Activated CD4-positive, alpha-beta T cell treated with anti-CD3 and anti-CD28 coated beads, Interleukin-2, amount 10 ng/mL, durations not matched to agents 7 days and 5 days (primary cell): ENCODE data around the gene COL1A1. TPM values are rescaled to one million over a fixed set of nuclear protein-coding genes. Genes with fewer than 3 reads are reported as not detected.

Experiments
- CTCF ChIA-PET: fragments of 350-600 bp; sonication (Branson Sonifier 250); formaldehyde crosslinking; loops from one replicate; lab custom pipeline; 2021; ENCODE audit warnings: antibody characterized with exemption; lab: Charles Lee
- POLR2A ChIA-PET: fragments of 350-600 bp; sonication (Branson Sonifier 250); formaldehyde crosslinking; loops from one replicate; lab custom pipeline; 2021; ENCODE audit warnings: antibody characterized with exemption; lab: Charles Lee
- DNase-seq: peaks from one replicate; pipeline ENCODE4 v3.0.0-alpha.2; 2020
- H3K27ac Mint-ChIP-seq: one replicate; pipeline ENCODE4 v1.8.0; 2021; ENCODE audit warnings: mild to moderate bottlenecking, moderate library complexity, mixed read lengths
- H3K27me3 Mint-ChIP-seq: one replicate; pipeline ENCODE4 v1.8.0; 2021; ENCODE audit warnings: mixed read lengths
- H3K36me3 Mint-ChIP-seq: one replicate; pipeline ENCODE4 v1.8.0; 2021; ENCODE audit warnings: low read depth, mixed read lengths
- H3K4me1 Mint-ChIP-seq: one replicate; pipeline ENCODE4 v1.8.0; 2021; ENCODE audit warnings: mixed read lengths
- H3K4me3 Mint-ChIP-seq: one replicate; pipeline ENCODE4 v1.8.0; 2021; ENCODE audit warnings: mild to moderate bottlenecking, moderate library complexity, mixed read lengths
- H3K9me3 Mint-ChIP-seq: one replicate; pipeline ENCODE4 v1.8.0; 2021; ENCODE audit warnings: mixed read lengths
- total RNA-seq, 2 experiments: library from RNA; stranded (reverse); gene quantifications; one replicate each; pipeline ENCODE4 v1.2.3, GENCODE V29; 2021

COL1A1 gene
- total RNA-seq, 2 experiments from 2014 or later: 0.31 to 0.55 TPM

GRCh38 chr17:50141745-50142110, 59.7 kb downstream of the COL1A1 start:
- peak overlapping the region; percentile 70 for H3K27ac Mint-ChIP-seq
- no peaks in the 10 kb centered on the region for H3K9me3 Mint-ChIP-seq
- POLR2A ChIA-PET: no interaction called here
- CTCF ChIA-PET: interaction anchor here (1.2 to 5.6 kb wide), 5 partner anchors 10 to 47 kb away, joined by 3 to 40 read pairs (median 9); partner anchors contain the start of genes PDK2 and PPP1R9B
- no peak for DNase-seq
- peaks cover 84% of the 10 kb centered on the region for H3K36me3 Mint-ChIP-seq
- H3K27me3 Mint-ChIP-seq: no peaks in the 10 kb centered on the region
- H3K4me1 Mint-ChIP-seq: peaks cover 80% of the 10 kb centered on the region
- peak overlapping the region; percentile 55 for H3K4me3 Mint-ChIP-seq

DNA sequence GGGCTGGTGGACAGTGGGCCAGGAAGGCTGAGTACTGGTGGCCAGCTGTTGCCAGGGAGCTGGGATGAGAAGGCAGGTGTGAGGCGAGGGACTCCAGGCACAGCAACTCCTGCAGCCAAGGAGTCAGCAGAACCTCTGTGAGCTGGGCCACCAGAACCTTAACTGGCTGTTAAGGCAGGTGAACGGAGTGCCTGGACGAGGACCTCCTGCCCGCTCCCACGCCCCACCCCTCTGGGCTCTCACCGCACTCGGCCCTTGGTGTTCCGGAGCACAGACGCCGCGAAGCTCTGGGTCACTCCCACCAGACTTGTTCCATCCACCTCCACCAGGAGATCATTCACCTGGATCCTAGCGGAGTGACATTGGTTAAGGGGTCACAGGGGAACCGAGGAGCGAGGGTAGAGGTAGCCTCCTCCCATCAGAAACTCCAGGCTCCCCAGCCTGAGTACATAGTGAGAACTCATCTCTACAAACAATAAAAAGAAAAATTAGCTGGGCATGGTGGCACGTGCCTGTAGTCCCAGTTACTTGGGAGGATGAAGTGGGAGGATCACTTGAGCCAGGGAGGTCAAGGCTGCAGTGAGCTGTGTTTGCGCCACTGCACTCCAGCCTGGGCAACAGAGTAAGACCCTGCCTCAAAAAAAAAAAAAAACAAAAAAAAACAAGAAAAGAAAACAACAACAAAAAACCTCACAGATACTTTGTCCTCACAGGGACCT, 60.2 kb downstream of the COL1A1 start:
- no peaks in the 10 kb centered on the region for H3K9me3 Mint-ChIP-seq
- H3K4me3 Mint-ChIP-seq: peak overlapping the region; percentile 60
- ChIA-PET POLR2A (no interaction called here), CTCF (interaction anchor here (1.2 to 5.6 kb wide), 6 partner anchors 11 to 157 kb away, joined by 3 to 40 read pairs (median 6); partner anchors contain the start of gene PPP1R9B)
- H3K27ac Mint-ChIP-seq: peak overlapping the region; percentile 85
- H3K27me3 Mint-ChIP-seq: no peaks in the 10 kb centered on the region
- H3K36me3 Mint-ChIP-seq: peaks cover 87% of the 10 kb centered on the region
- DNase-seq: no peak
- H3K4me1 Mint-ChIP-seq: peaks cover 75% of the 10 kb centered on the region

DNA sequence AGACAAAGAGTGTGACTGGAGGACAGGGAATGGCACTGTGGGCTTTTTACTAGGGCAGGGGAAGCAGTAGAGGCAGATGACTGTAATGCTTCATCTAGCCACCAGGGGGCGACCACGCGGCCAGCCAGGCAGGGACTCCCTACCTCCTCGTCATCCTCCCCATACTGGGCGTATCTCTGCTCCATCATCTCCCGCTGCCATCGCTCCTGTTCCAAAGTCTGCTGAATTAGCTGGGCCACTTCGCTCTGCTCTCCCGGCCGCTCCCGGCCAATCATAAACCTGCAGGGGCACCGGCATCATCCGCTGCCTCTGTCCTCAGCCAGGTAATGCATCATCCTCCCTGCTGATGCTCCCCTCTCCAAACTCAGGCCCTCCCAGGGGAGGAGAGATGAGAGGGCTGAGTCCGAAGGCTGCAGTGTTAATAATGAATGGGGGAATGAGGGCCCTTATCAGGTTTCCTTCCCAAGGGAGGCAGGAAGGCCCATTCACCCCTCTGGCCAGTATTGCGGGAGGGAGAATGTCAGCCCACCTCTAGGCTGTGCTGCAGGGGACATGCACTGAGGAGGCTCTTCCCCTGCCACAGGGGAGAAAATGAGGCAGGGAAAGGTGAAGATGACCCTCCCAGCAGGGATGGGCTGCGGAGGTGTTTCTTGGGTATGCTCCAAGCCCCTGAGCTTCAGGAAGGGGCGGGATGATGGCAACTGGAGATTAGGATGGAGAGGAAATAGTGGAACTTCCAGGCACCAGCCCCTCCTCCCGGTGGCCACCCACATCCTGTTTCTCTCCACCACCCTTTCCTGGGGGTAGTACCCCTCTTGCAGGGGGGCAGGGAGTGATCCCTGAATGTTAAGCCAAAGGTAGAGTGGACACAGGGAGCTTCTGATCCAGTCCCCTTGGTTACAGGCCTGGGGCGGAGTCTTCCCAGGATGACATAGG, 61.2 kb downstream of the COL1A1 start:
- no peaks in the 10 kb centered on the region for H3K9me3 Mint-ChIP-seq
- peak; percentile 85 for DNase-seq
- H3K4me1 Mint-ChIP-seq: peaks cover 67% of the 10 kb centered on the region
- peak overlapping the region; percentile 60 for H3K4me3 Mint-ChIP-seq
- no peaks in the 10 kb centered on the region for H3K27me3 Mint-ChIP-seq
- CTCF ChIA-PET: interaction anchor here (1.2 to 5.6 kb wide), 11 partner anchors 7 to 158 kb away, joined by 3 to 40 read pairs (median 5); partner anchors contain the start of genes PPP1R9B and SAMD14
- peak overlapping the region; percentile 85 for H3K27ac Mint-ChIP-seq
- POLR2A ChIA-PET: no interaction called here
- H3K36me3 Mint-ChIP-seq: peaks cover 84% of the 10 kb centered on the region

GRCh38 chr17:50139185-50139783, 62.1 kb downstream of the COL1A1 start:
- peaks cover 59% of the 10 kb centered on the region for H3K4me1 Mint-ChIP-seq

DNA sequence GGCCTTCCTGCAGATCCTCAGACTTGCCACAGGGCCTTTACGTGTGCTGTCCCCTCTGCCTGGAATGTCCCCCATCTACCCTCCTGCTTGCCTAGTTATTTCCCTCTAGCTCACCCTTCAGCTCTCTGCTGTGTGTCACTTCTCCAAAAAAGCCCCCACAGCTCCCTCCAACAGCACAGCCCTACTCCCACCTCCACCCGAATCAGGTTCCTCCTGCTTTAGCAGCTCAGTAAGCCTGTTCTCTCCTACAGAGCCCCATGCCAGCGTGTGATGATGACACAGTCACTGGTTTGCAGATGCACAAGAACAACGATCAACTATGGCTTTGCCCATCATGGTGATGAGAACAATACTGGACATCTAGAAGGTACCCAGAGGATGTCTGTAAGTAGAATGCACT, 64.4 kb downstream of the COL1A1 start:
- Mint-ChIP-seq H3K36me3 (peaks cover 63% of the 10 kb centered on the region), H3K4me3 (no peak overlapping the region), H3K4me1 (peaks cover 39% of the 10 kb centered on the region), H3K9me3 (no peaks in the 10 kb centered on the region), H3K27ac (peak overlapping the region; percentile 27), H3K27me3 (no peaks in the 10 kb centered on the region)
- DNase-seq: no peak
- CTCF ChIA-PET: interaction anchor here (0.6 to 1.7 kb wide), 5 partner anchors 14 to 880 kb away, joined by 3 to 4 read pairs (median 3); no protein-coding TSS in a partner anchor
- POLR2A ChIA-PET: no interaction called here

More at GRCh38 chr17:50139185-50139783, 62.1 kb downstream of the COL1A1 start:
- no peaks in the 10 kb centered on the region for H3K9me3 Mint-ChIP-seq
- POLR2A ChIA-PET: no interaction called here
- peak overlapping the region; percentile 85 for H3K27ac Mint-ChIP-seq
- CTCF ChIA-PET: interaction anchor here (0.5 to 5.6 kb wide), 18 partner anchors 8 to 159 kb away, joined by 3 to 40 read pairs (median 4); partner anchors contain the start of genes PPP1R9B and SAMD14
- H3K27me3 Mint-ChIP-seq: no peaks in the 10 kb centered on the region
- no peak for DNase-seq
- H3K4me3 Mint-ChIP-seq: no peak overlapping the region
- H3K36me3 Mint-ChIP-seq: peaks cover 79% of the 10 kb centered on the region

- Mint-ChIP-seq H3K4me1 (peaks cover 32% of the 10 kb centered on the region), H3K27me3 (peaks cover 3% of the 10 kb centered on the region), H3K36me3 (peaks cover 58% of the 10 kb centered on the region), H3K9me3 (no peaks in the 10 kb centered on the region), H3K4me3 (no peak overlapping the region), H3K27ac (no peak overlapping the region)
- DNase-seq: no peak
- ChIA-PET POLR2A (no interaction called here), CTCF (interaction anchor here (0.8 to 1.7 kb wide), 6 partner anchors 9 to 61 kb away, joined by 3 to 4 read pairs (median 4); no protein-coding TSS in a partner anchor)
Observed at GRCh38 chr17:50136096-50136687, 65.2 kb downstream of the COL1A1 start.

GRCh38 chr17:50135316-50136095, 65.9 kb downstream of the COL1A1 start:
- H3K9me3 Mint-ChIP-seq: no peaks in the 10 kb centered on the region
- H3K4me3 Mint-ChIP-seq: no peak overlapping the region
- peaks cover 9% of the 10 kb centered on the region for H3K27me3 Mint-ChIP-seq
- peaks cover 56% of the 10 kb centered on the region for H3K36me3 Mint-ChIP-seq
- H3K27ac Mint-ChIP-seq: no peak overlapping the region
- DNase-seq: no peak
- H3K4me1 Mint-ChIP-seq: peaks cover 31% of the 10 kb centered on the region
- POLR2A ChIA-PET: no interaction called here
- CTCF ChIA-PET: interaction anchor here (0.8 to 1.7 kb wide), 4 partner anchors 10 to 61 kb away, joined by 3 to 4 read pairs (median 4); no protein-coding TSS in a partner anchor

GRCh38 chr17:50134206-50135110, 67.0 kb downstream of the COL1A1 start:
- ChIA-PET CTCF (interaction anchor here (0.5 to 1.0 kb wide), 3 partner anchors 17 to 1761 kb away, joined by 3 read pairs; no protein-coding TSS in a partner anchor), POLR2A (no interaction called here)
- H3K27me3 Mint-ChIP-seq: peaks cover 12% of the 10 kb centered on the region
- H3K4me1 Mint-ChIP-seq: peaks cover 24% of the 10 kb centered on the region
- H3K4me3 Mint-ChIP-seq: no peak overlapping the region
- no peak overlapping the region for H3K27ac Mint-ChIP-seq
- no peaks in the 10 kb centered on the region for H3K9me3 Mint-ChIP-seq
- H3K36me3 Mint-ChIP-seq: peaks cover 47% of the 10 kb centered on the region
- DNase-seq: no peak

- H3K4me1 Mint-ChIP-seq: peaks cover 23% of the 10 kb centered on the region
- peaks cover 15% of the 10 kb centered on the region for H3K27me3 Mint-ChIP-seq
- no peaks in the 10 kb centered on the region for H3K9me3 Mint-ChIP-seq
- peaks cover 43% of the 10 kb centered on the region for H3K36me3 Mint-ChIP-seq
- no peak for DNase-seq
- no peak overlapping the region for H3K4me3 Mint-ChIP-seq
- CTCF ChIA-PET: interaction anchor here (0.5 kb wide), 2 partner anchors 17 to 313 kb away, joined by 3 read pairs; partner anchors contain the start of gene PPP1R9B
- POLR2A ChIA-PET: no interaction called here
- no peak overlapping the region for H3K27ac Mint-ChIP-seq
Observed at GRCh38 chr17:50133769-50134099, 67.7 kb downstream of the COL1A1 start.
